Fibroblast of villous mesenchyme (primary cell): ENCODE results near the gene LTA4H. TPM values are rescaled to one million over a fixed set of nuclear protein-coding genes. Genes with fewer than 3 reads are reported as not detected.
"Not testable (repeated sequence)": the region's sequence is repeated elsewhere in the genome, so short reads cannot be mapped to it uniquely, and the experiment has no call there.

Source experiments
- DNase-seq: peaks from one replicate; pipeline ENCODE4 v3.0.0-alpha.2; 2010; ENCODE audit warnings: low read depth
- H3K4me3 ChIP-seq: 2 replicates; pipeline ENCODE4 v1.5.1; 2011; ENCODE audit warnings: low read depth, mild to moderate bottlenecking, low read length
- total RNA-seq: library from RNA; depleted of rRNA; stranded (reverse); fragments of >200 nt; gene quantifications from 2 replicates; pipeline ENCODE4 v1.2.3, GENCODE V29; 2012
- TF ChIP-seq, protein P1 (sequence below): IDR thresholded peaks from 2 replicates; pipeline ENCODE4 v1.5.1; 2012; ENCODE audit warnings: low read depth, mild to moderate bottlenecking, low read length; ENCODE audit not compliant: insufficient read depth

Gene LTA4H
- total RNA-seq, 1 donor: 79.9 TPM

DNA sequence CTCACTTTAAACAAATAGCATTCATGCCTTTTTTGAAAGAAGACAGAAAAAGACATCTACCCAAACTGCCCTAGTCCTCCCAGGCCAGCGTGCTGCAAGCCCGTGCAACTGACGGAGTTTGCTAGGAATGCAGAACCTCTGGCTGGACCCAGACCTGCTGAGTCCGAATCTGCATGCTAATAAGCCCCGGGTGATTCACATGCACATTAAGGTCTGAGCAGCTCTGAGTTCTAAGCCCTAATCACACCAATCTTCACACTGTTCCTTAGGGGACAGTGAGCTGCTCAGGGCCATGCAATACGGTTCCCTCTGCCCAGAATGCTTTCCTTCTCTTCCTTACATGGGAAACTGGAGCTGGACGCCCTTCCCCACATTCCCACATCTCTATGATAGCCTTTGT lies 64.5 kb downstream of the LTA4H start:
- DNase-seq: no peak
- TF ChIP-seq, protein P1, sequence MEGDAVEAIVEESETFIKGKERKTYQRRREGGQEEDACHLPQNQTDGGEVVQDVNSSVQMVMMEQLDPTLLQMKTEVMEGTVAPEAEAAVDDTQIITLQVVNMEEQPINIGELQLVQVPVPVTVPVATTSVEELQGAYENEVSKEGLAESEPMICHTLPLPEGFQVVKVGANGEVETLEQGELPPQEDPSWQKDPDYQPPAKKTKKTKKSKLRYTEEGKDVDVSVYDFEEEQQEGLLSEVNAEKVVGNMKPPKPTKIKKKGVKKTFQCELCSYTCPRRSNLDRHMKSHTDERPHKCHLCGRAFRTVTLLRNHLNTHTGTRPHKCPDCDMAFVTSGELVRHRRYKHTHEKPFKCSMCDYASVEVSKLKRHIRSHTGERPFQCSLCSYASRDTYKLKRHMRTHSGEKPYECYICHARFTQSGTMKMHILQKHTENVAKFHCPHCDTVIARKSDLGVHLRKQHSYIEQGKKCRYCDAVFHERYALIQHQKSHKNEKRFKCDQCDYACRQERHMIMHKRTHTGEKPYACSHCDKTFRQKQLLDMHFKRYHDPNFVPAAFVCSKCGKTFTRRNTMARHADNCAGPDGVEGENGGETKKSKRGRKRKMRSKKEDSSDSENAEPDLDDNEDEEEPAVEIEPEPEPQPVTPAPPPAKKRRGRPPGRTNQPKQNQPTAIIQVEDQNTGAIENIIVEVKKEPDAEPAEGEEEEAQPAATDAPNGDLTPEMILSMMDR: no peak
- no peak overlapping the region for H3K4me3 ChIP-seq

DNA sequence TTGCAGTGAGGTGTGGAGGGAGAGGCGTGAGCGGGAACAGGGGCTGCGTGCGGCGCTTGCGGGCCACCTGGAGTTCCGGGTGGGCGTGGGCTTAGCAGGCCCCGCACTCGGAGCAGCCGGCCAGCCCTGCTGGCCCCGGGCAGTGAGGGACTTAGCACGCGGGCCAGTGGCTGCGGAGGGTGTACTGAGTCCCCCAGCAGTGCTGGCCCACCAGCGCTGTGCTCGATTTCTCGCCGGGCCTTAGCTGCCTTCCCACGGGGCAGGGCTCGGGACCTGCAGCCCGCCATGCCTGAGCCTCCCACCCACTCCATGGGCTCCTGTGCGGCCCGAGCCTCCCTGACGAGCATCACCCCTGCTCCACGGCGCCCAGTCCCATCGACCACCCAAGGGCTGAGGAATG lies 66.3 kb downstream of the LTA4H start:
- DNase-seq, H3K4me3 ChIP-seq: not testable (repeated sequence)

DNA sequence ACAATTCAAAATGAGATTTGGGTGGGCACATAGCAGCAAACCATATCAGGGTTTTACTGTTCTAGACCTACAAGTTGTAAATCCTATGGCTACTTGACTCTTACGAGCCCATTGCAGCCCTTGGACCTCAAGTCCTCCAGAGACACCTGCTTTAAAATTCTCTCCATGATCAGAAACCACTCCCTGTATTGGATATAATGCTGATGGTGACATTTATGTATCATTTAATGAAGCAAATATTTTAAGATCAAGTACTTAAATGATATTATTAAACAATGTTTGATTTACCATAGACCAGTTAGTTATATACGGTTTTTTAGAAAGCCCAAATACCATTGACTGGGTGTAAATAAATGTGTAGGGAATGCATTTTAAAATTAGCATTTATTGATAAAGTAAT lies 68.1 kb downstream of the LTA4H start:
- no peak for DNase-seq
- TF ChIP-seq, protein P1: no peak
- H3K4me3 ChIP-seq: no peak overlapping the region

DNA sequence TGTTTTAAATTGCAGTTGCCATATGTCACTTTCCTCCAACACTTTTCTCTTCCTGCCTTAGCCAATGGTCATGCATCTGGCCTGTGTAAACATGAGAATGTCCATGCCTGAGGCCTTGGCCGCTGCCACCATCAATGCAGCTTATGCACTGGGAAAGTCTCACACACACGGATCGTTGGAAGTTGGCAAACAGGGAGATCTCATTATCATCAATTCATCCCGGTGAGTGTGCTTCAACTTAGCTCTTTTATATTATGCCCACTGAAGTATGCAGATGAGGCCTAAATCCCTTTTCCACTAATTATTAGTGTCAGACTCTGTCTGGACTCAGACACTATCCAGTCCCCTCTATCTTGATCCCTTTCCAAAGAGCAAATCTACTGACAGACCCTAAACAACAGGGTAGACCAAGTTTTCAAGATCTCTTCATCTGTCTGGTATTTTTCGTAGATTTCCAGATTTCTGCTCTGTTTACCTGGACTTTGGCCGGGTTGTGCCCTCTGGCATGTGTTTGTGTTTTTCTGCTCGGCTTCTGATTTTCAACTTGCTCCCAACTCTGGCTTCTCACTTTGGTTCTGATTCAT lies 69.0 kb downstream of the LTA4H start:
- no peak overlapping the region for H3K4me3 ChIP-seq
- no peak for DNase-seq
- TF ChIP-seq, protein P1: no peak

DNA sequence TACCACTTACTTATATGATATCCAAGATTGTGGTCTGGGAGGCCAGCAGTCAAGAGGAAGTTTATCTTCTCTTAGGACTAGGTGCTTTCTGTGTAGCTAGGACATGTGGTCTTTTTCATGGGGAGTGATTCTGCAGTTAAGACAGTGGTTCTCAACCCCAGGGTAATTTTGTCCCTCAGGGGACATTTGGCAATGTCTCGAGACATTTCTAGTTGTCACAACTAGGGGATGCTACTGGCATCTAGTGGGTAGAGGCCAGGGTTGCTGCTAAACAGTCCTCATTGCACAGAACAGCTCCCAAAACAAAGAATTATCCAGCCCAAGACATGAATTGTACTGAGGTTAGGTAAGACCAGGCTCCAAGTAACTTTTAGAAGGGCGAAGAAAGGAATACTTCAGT lies 72.3 kb downstream of the LTA4H start:
- DNase-seq: no peak
- H3K4me3 ChIP-seq: no peak overlapping the region
- TF ChIP-seq, protein P1: peak; percentile 17

DNA sequence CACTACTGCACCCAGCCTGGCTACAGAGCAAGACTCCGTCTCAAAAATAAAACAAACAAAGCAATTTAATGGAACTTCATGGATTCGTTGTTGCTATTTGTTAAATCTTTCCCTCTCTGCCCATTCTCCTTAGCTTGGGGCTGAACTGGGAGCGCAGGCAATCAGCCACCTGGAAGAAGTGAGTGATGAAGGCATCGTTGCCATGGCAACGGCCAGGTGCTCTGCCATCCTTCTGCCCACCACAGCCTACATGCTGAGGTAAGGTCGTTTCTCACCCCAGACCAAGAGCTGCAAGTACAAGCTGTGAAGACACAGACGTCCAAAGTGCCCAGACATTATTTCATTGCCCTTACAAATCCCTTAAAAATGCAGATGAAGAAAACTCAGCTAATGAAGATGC lies 73.2 kb downstream of the LTA4H start:
- no peak overlapping the region for H3K4me3 ChIP-seq
- no peak for DNase-seq
- TF ChIP-seq, protein P1: no peak

DNA sequence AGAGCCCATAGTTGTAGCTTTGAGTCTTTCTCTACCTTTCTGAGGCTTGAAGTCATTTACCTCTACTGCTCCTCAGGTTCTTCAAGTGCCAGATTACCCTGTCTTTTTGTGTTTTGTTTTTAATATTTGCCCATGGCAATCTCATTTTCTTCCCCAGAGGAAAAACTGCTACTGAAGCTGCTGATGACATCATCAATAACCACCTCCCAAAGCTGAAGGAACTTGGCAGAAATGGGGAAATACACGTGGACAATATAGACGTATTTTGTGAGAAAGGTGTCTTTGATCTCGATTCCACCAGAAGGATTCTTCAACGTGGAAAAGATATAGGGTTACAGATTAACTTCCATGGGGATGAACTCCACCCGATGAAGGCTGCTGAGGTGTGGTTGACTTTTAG lies 75.1 kb downstream of the LTA4H start:
- no peak for DNase-seq
- TF ChIP-seq, protein P1: no peak
- no peak overlapping the region for H3K4me3 ChIP-seq

DNA sequence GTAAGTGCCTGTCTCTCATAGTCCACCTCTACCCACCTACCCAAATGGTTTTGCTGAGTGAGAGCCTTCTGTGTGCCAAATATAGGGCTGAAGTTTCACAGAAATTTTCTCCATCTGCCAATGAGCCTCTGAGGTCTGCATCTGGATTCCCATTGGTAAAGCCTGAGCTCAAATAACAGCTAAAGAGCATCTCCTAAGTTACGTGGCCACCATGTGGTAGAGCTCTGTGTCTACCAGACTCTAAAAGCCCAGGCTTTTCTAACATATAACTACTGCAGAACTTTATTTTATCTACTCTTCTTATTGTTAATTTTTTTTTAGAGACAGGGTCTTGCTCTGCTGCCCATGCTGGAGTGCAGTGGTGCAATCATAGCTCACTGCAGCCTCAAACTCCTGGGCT lies 76.3 kb downstream of the LTA4H start:
- H3K4me3 ChIP-seq: no peak overlapping the region
- DNase-seq: no peak
- TF ChIP-seq, protein P1: no peak
